Activated CD8-positive, alpha-beta memory T cell treated with anti-CD3 and anti-CD28 coated beads, Interleukin-2, amount 10 ng/mL, durations not matched to agents 7 days and 5 days (primary cell): ENCODE measurements around the gene ABR. TPM values are rescaled to one million over a fixed set of nuclear protein-coding genes. Genes with fewer than 3 reads are reported as not detected.

Experiments
- ATAC-seq: fragments of 150-1000 bp; cut with Tn5 transposase; one replicate; pipeline ENCODE4 v1.10.0; 2021; ENCODE audit warnings: moderate library complexity
- CTCF ChIA-PET: fragments of 350-600 bp; sonication (Branson Sonifier 250); formaldehyde crosslinking; loops from one replicate; lab custom pipeline; 2021; ENCODE audit warnings: antibody characterized with exemption; lab: Charles Lee
- DNase-seq: peaks from one replicate; pipeline ENCODE4 v3.0.0-alpha.2; 2020
- H3K27ac Mint-ChIP-seq: one replicate; pipeline ENCODE4 v1.8.0; 2021; ENCODE audit warnings: mild to moderate bottlenecking, mixed read lengths
- H3K27me3 Mint-ChIP-seq: one replicate; pipeline ENCODE4 v1.8.0; 2021; ENCODE audit warnings: mixed read lengths
- H3K36me3 Mint-ChIP-seq: one replicate; pipeline ENCODE4 v1.8.0; 2021; ENCODE audit warnings: mild to moderate bottlenecking, mixed read lengths
- H3K4me1 Mint-ChIP-seq: one replicate; pipeline ENCODE4 v1.8.0; 2021; ENCODE audit warnings: mixed read lengths
- H3K4me3 Mint-ChIP-seq: one replicate; pipeline ENCODE4 v1.8.0; 2021; ENCODE audit warnings: mild to moderate bottlenecking, moderate library complexity, mixed read lengths
- H3K9me3 Mint-ChIP-seq: one replicate; pipeline ENCODE4 v1.8.0; 2022; ENCODE audit warnings: low read depth, mixed read lengths
- total RNA-seq, 2 experiments: library from RNA; stranded (reverse); gene quantifications; one replicate each; pipeline ENCODE4 v1.2.3, GENCODE V29; 2021

ABR gene
- total RNA-seq, 2 experiments from 2014 or later, result 83.2 to 145 TPM

- Mint-ChIP-seq H3K4me3 (peak overlapping the region; percentile 52), H3K36me3 (peaks cover 4% of the 10 kb centered on the region), H3K9me3 (no peaks in the 10 kb centered on the region), H3K27ac (peak overlapping the region; percentile 91), H3K27me3 (peaks cover 3% of the 10 kb centered on the region), H3K4me1 (peaks cover 60% of the 10 kb centered on the region)
- peak; percentile 5 for ATAC-seq
- DNase-seq, result no peak
- CTCF ChIA-PET, result interaction anchor here (0.8 to 7.3 kb wide), 11 partner anchors 12 to 216 kb away, joined by 3 to 110 read pairs (median 5); no protein-coding TSS in a partner anchor
These were observed 17.6 kb upstream of the ABR start for GRCh38 chr17:1197379-1197778.

- DNase-seq (no peak), ATAC-seq (no peak)
- CTCF ChIA-PET, result interaction anchor here (1.3 to 7.3 kb wide), 4 partner anchors 12 to 141 kb away, joined by 4 to 110 read pairs (median 42); no protein-coding TSS in a partner anchor
- no peaks in the 10 kb centered on the region for H3K9me3 Mint-ChIP-seq
- peak overlapping the region; percentile 91 for H3K27ac Mint-ChIP-seq
- no peak overlapping the region for H3K4me3 Mint-ChIP-seq
- peaks cover 56% of the 10 kb centered on the region for H3K4me1 Mint-ChIP-seq
- peaks cover 3% of the 10 kb centered on the region for H3K27me3 Mint-ChIP-seq
- H3K36me3 Mint-ChIP-seq, result peaks cover 2% of the 10 kb centered on the region
These were observed 17.2 kb upstream of the ABR start for GRCh38 chr17:1196946-1197345.

- DNase-seq (no peak), ATAC-seq (no peak)
- Mint-ChIP-seq H3K27me3 (peaks cover 16% of the 10 kb centered on the region), H3K9me3 (no peaks in the 10 kb centered on the region), H3K36me3 (peaks cover 2% of the 10 kb centered on the region), H3K27ac (no peak overlapping the region), H3K4me1 (peaks cover 21% of the 10 kb centered on the region), H3K4me3 (no peak overlapping the region)
- CTCF ChIA-PET, result interaction anchor here (0.5 to 3.1 kb wide), 7 partner anchors 8 to 749 kb away, joined by 3 to 18 read pairs (median 4); no protein-coding TSS in a partner anchor
These were observed 13.3 kb upstream of the ABR start for GRCh38 chr17:1192911-1193699.

- H3K36me3 Mint-ChIP-seq, result no peaks in the 10 kb centered on the region
- H3K4me1 Mint-ChIP-seq, result peaks cover 11% of the 10 kb centered on the region
- H3K4me3 Mint-ChIP-seq, result no peak overlapping the region
- H3K27me3 Mint-ChIP-seq, result peaks cover 20% of the 10 kb centered on the region
- H3K9me3 Mint-ChIP-seq, result no peaks in the 10 kb centered on the region
- no peak overlapping the region for H3K27ac Mint-ChIP-seq
- ATAC-seq (no peak), DNase-seq (no peak)
- CTCF ChIA-PET, result interaction anchor here (0.7 to 1.3 kb wide), 4 partner anchors 68 to 982 kb away, joined by 3 to 4 read pairs (median 3); no protein-coding TSS in a partner anchor
These were observed 11.1 kb upstream of the ABR start for GRCh38 chr17:1190751-1191331.

- H3K36me3 Mint-ChIP-seq, result no peaks in the 10 kb centered on the region
- H3K4me1 Mint-ChIP-seq, result peaks cover 11% of the 10 kb centered on the region
- no peak overlapping the region for H3K4me3 Mint-ChIP-seq
- ATAC-seq (no peak), DNase-seq (no peak)
- H3K27me3 Mint-ChIP-seq, result peaks cover 20% of the 10 kb centered on the region
- H3K27ac Mint-ChIP-seq, result no peak overlapping the region
- H3K9me3 Mint-ChIP-seq, result no peaks in the 10 kb centered on the region
- CTCF ChIA-PET, result interaction anchor here (1.1 to 9.5 kb wide), 7 partner anchors 10 to 143 kb away, joined by 3 to 110 read pairs (median 6); no protein-coding TSS in a partner anchor
These were observed 9.2 kb upstream of the ABR start for GRCh38 chr17:1188812-1189504.

GRCh38 chr17:1186923-1187771, 7.4 kb upstream of the ABR start:
- no peak overlapping the region for H3K27ac Mint-ChIP-seq
- H3K4me1 Mint-ChIP-seq, result peaks cover 18% of the 10 kb centered on the region
- peaks cover 17% of the 10 kb centered on the region for H3K27me3 Mint-ChIP-seq
- H3K4me3 Mint-ChIP-seq, result no peak overlapping the region
- peak; percentile 95 for ATAC-seq
- H3K9me3 Mint-ChIP-seq, result no peaks in the 10 kb centered on the region
- H3K36me3 Mint-ChIP-seq, result no peaks in the 10 kb centered on the region
- CTCF ChIA-PET, result interaction anchor here (0.8 to 9.5 kb wide), 15 partner anchors 8 to 387 kb away, joined by 3 to 110 read pairs (median 4); no protein-coding TSS in a partner anchor
- peak; percentile 80 for DNase-seq

- H3K4me1 Mint-ChIP-seq, result peaks cover 20% of the 10 kb centered on the region
- DNase-seq (no peak), ATAC-seq (no peak)
- no peaks in the 10 kb centered on the region for H3K36me3 Mint-ChIP-seq
- peaks cover 23% of the 10 kb centered on the region for H3K27me3 Mint-ChIP-seq
- H3K4me3 Mint-ChIP-seq, result no peak overlapping the region
- no peaks in the 10 kb centered on the region for H3K9me3 Mint-ChIP-seq
- no peak overlapping the region for H3K27ac Mint-ChIP-seq
- CTCF ChIA-PET, result interaction anchor here (3.8 to 9.5 kb wide), 3 partner anchors 13 to 127 kb away, joined by 20 to 110 read pairs (median 97); no protein-coding TSS in a partner anchor
These were observed 6.5 kb upstream of the ABR start for GRCh38 chr17:1186214-1186820.

- Mint-ChIP-seq H3K4me3 (no peak overlapping the region), H3K9me3 (no peaks in the 10 kb centered on the region), H3K27ac (no peak overlapping the region), H3K27me3 (peaks cover 15% of the 10 kb centered on the region), H3K4me1 (peaks cover 20% of the 10 kb centered on the region), H3K36me3 (no peaks in the 10 kb centered on the region)
- peak; percentile 49 for DNase-seq
- ATAC-seq, result peak; percentile 17
- CTCF ChIA-PET, result interaction anchor here (1.2 to 9.5 kb wide), 4 partner anchors 16 to 127 kb away, joined by 3 to 110 read pairs (median 58); no protein-coding TSS in a partner anchor
These were observed 3.5 kb upstream of the ABR start for GRCh38 chr17:1183171-1183873.

GRCh38 chr17:1182811-1183170, 3.0 kb upstream of the ABR start:
- Mint-ChIP-seq H3K9me3 (no peaks in the 10 kb centered on the region), H3K27me3 (peaks cover 19% of the 10 kb centered on the region), H3K4me3 (no peak overlapping the region), H3K27ac (no peak overlapping the region), H3K36me3 (no peaks in the 10 kb centered on the region), H3K4me1 (peaks cover 20% of the 10 kb centered on the region)
- CTCF ChIA-PET, result interaction anchor here (7.4 to 9.5 kb wide), 2 partner anchors 17 to 60 kb away, joined by 97 to 110 read pairs; no protein-coding TSS in a partner anchor
- no peak for ATAC-seq
- no peak for DNase-seq

- H3K27ac Mint-ChIP-seq, result no peak overlapping the region
- DNase-seq (no peak), ATAC-seq (no peak)
- no peaks in the 10 kb centered on the region for H3K36me3 Mint-ChIP-seq
- H3K4me1 Mint-ChIP-seq, result peaks cover 19% of the 10 kb centered on the region
- no peak overlapping the region for H3K4me3 Mint-ChIP-seq
- H3K27me3 Mint-ChIP-seq, result peaks cover 22% of the 10 kb centered on the region
- CTCF ChIA-PET, result interaction anchor here (1.6 to 9.5 kb wide), 2 partner anchors 18 to 123 kb away, joined by 7 to 110 read pairs; no protein-coding TSS in a partner anchor
- no peaks in the 10 kb centered on the region for H3K9me3 Mint-ChIP-seq
These were observed 2.0 kb upstream of the ABR start for GRCh38 chr17:1181753-1182137.

- no peaks in the 10 kb centered on the region for H3K36me3 Mint-ChIP-seq
- peaks cover 17% of the 10 kb centered on the region for H3K4me1 Mint-ChIP-seq
- CTCF ChIA-PET, result interaction anchor here (0.8 to 9.5 kb wide), 4 partner anchors 11 to 125 kb away, joined by 3 to 110 read pairs (median 5); no protein-coding TSS in a partner anchor
- no peak overlapping the region for H3K4me3 Mint-ChIP-seq
- DNase-seq, result no peak
- ATAC-seq, result no peak
- no peaks in the 10 kb centered on the region for H3K9me3 Mint-ChIP-seq
- H3K27me3 Mint-ChIP-seq, result peaks cover 18% of the 10 kb centered on the region
- no peak overlapping the region for H3K27ac Mint-ChIP-seq
These were observed 1.4 kb upstream of the ABR start for GRCh38 chr17:1180958-1181752.
